GM12873 (cell line): ENCODE data around the gene PIEZO1.

ENCODE experiments used
- TF ChIP-seq, protein P1 (sequence below): IDR thresholded peaks from 2 replicates; pipeline ENCODE4 v1.5.1; 2012; ENCODE audit warnings: low read depth, mild to moderate bottlenecking, moderate library complexity, low read length, control low read depth; ENCODE audit not compliant: insufficient read depth; ENCODE audit errors: missing control alignments

PIEZO1 gene

DNA sequence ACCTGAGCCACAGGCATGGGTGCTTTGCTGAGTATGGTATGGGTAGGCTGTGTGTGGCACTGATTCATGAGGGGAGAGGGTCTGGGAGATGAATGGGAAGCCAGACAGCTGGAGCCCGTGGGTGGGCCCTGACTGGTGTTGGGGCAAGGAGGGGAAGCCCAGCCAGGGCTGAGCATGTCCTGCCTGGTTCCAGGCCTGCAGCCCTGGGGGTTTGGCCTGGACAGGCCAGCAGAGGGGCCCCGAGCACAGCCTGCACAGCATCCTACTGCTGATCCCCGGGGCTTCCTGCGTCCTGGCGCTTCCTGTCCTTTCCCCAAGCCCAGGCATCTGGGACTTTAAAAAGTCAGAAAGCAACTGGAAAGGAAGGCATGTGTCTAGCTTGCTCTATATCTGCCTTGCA lies 117.6 kb downstream of the PIEZO1 start:
- TF ChIP-seq, protein P1, sequence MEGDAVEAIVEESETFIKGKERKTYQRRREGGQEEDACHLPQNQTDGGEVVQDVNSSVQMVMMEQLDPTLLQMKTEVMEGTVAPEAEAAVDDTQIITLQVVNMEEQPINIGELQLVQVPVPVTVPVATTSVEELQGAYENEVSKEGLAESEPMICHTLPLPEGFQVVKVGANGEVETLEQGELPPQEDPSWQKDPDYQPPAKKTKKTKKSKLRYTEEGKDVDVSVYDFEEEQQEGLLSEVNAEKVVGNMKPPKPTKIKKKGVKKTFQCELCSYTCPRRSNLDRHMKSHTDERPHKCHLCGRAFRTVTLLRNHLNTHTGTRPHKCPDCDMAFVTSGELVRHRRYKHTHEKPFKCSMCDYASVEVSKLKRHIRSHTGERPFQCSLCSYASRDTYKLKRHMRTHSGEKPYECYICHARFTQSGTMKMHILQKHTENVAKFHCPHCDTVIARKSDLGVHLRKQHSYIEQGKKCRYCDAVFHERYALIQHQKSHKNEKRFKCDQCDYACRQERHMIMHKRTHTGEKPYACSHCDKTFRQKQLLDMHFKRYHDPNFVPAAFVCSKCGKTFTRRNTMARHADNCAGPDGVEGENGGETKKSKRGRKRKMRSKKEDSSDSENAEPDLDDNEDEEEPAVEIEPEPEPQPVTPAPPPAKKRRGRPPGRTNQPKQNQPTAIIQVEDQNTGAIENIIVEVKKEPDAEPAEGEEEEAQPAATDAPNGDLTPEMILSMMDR: no peak

DNA sequence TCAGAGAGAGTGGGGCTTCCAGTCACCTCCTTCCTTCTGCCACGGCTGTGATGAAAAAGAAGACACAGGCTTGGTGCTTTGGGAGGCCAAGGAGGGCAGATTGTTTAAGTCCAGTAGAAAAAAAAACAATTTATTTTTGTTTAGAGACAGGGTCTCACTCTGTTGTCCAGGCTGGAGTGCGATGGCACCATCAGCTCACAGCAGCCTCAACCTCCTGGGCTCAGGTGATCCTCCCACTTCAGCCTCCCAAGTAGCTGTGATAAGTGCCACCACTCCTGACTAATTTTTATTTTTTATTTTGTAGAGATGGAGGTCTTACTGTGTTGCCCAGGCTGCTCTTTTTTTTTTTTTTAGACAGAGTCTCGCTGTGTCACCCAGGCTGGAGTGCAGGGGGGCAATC lies 119.5 kb downstream of the PIEZO1 start:
- TF ChIP-seq, protein P1: no peak
